ENCODE results near the gene SOCS4. TPM values are rescaled to one million over a fixed set of nuclear protein-coding genes. Genes with fewer than 3 reads are reported as not detected.

SOCS4 gene
- total and polyA plus RNA-seq, 2 experiments from 2014 or later: 17.7 to 24.9 TPM

- TF ChIP-seq REST (IDR thresholded peaks at IDR 0.05; ENCODE audit: unreplicated experiment) (no peak), CREB1 (CRISPR knock-in tag; IDR thresholded peaks at IDR 0.05; ENCODE audit: low read depth) (no peak), ZNF331 (CRISPR knock-in tag; IDR thresholded peaks at IDR 0.05; ENCODE audit: low read depth) (no peak), NANOG (IDR thresholded peaks at IDR 0.05; ENCODE audit: borderline replicate concordance) (no peak), CTCF (conservative IDR thresholded peaks at IDR 0.05; ENCODE audit: low read depth in 2 of 2) (no peak), ZNF114 (CRISPR knock-in tag; IDR thresholded peaks at IDR 0.05) (no peak), JUNB (IDR thresholded peaks at IDR 0.05; ENCODE audit: unreplicated experiment) (no peak), POLR2AphosphoS5 (IDR thresholded peaks at IDR 0.05; ENCODE audit: low read depth) (no peak)
These were observed 11.7 kb downstream of the SOCS4 start (continued) for GRCh38 chr14:55038708-55039107.

GRCh38 chr14:55043528-55043927, 16.5 kb downstream of the SOCS4 start:
- peaks cover 26% of the 10 kb centered on the region for H3K27me3 Mint-ChIP-seq (ENCODE audit: insufficient read depth, low read depth, poor library complexity)
- H3K36me3 ChIP-seq (ENCODE audit: insufficient read depth): peaks cover 6% of the 10 kb centered on the region
- no peak overlapping the region for H3K4me3 ChIP-seq
- H3K27ac Mint-ChIP-seq: no peak overlapping the region
- ATAC-seq (no peak), DNase-seq (ENCODE audit: low spot score) (no peak)
- H3K79me2 ChIP-seq (replicated peaks; ENCODE audit: insufficient read depth): peaks cover 22% of the 10 kb centered on the region
- peaks cover 35% of the 10 kb centered on the region for H3K36me3 Mint-ChIP-seq (ENCODE audit: low read depth)
- 0 out of 3 replicates have a peak, but pooled peaks cover 3% of the 10 kb centered on the region for H3K4me1 Mint-ChIP-seq
- no peak overlapping the region for H3K4me2 ChIP-seq
- H2AFZ ChIP-seq: no peak overlapping the region
- no peak overlapping the region for H3K27ac ChIP-seq (ENCODE audit: low read depth)
- peaks cover 48% of the 10 kb centered on the region for H4K20me1 ChIP-seq (replicated peaks; ENCODE audit: insufficient read depth)
- no peaks in the 10 kb centered on the region for H3K9me2 ChIP-seq (ENCODE audit: insufficient read depth)
- H3K9me3 Mint-ChIP-seq: no peaks in the 10 kb centered on the region
- no peaks in the 10 kb centered on the region for H3K4me1 ChIP-seq (ENCODE audit: insufficient read depth)
- H3K27me3 ChIP-seq (ENCODE audit: insufficient read depth): peaks cover 28% of the 10 kb centered on the region
- no peaks in the 10 kb centered on the region for H3F3A ChIP-seq (replicated peaks; ENCODE audit: low read depth)
- H3K4me3 Mint-ChIP-seq: no peak overlapping the region
- no peak for TF ChIP-seq REST (IDR thresholded peaks at IDR 0.05; ENCODE audit: unreplicated experiment)
- no peak for TF ChIP-seq ZNF462 (CRISPR knock-in tag; IDR thresholded peaks at IDR 0.05)
- no peak for TF ChIP-seq EZH2phosphoT487 (IDR thresholded peaks at IDR 0.05; ENCODE audit: unreplicated experiment)
- TF ChIP-seq POLR2AphosphoS5 (IDR thresholded peaks at IDR 0.05; ENCODE audit: low read depth): no peak
- TF ChIP-seq CREB1 (CRISPR knock-in tag; IDR thresholded peaks at IDR 0.05; ENCODE audit: low read depth): no peak
- TF ChIP-seq ZNF114 (CRISPR knock-in tag; IDR thresholded peaks at IDR 0.05): no peak

All from GM23338 (cell line).